ENCODE data around the gene CLMN. TPM values are rescaled to one million over a fixed set of nuclear protein-coding genes. Genes with fewer than 3 reads are reported as not detected.
"Not testable (repeated sequence)": the region's sequence is repeated elsewhere in the genome, so short reads cannot be mapped to it uniquely, and the experiment has no call there.

Gene CLMN
- total RNA-seq, 1 experiment from 2014 or later = 1.2 TPM

- no peak for DNase-seq
- H3K4me3 ChIP-seq = no peak overlapping the region
- no peaks in the 10 kb centered on the region for H3K27me3 ChIP-seq
- no peaks in the 10 kb centered on the region for H3K9me3 ChIP-seq
- H3K36me3 ChIP-seq = no peaks in the 10 kb centered on the region
Measured at GRCh38 chr14:95182379-95182778, 137.3 kb downstream of the CLMN start.

- Histone ChIP-seq H3K9me3 (no peaks in the 10 kb centered on the region), H3K27me3 (no peaks in the 10 kb centered on the region), H3K4me3 (no peak overlapping the region), H3K36me3 (no peaks in the 10 kb centered on the region)
- DNase-seq = no peak
Measured at GRCh38 chr14:95180966-95181741, 138.6 kb downstream of the CLMN start.

- H3K36me3 ChIP-seq, DNase-seq, H3K9me3 ChIP-seq, H3K4me3 ChIP-seq, H3K27me3 ChIP-seq: not testable (repeated sequence)
Measured at GRCh38 chr14:95175670-95176069, 144.0 kb downstream of the CLMN start.

GRCh38 chr14:95174184-95174792, 145.4 kb downstream of the CLMN start:
- DNase-seq = no peak
- no peaks in the 10 kb centered on the region for H3K36me3 ChIP-seq

GRCh38 chr14:95173518-95173917, 146.2 kb downstream of the CLMN start:
- no peak for DNase-seq
- Histone ChIP-seq H3K27me3 (no peaks in the 10 kb centered on the region), H3K4me3 (no peak overlapping the region), H3K9me3 (no peaks in the 10 kb centered on the region), H3K36me3 (no peaks in the 10 kb centered on the region)

More at GRCh38 chr14:95174184-95174792, 145.4 kb downstream of the CLMN start:
- Histone ChIP-seq H3K27me3 (no peaks in the 10 kb centered on the region), H3K4me3 (no peak overlapping the region), H3K9me3 (no peaks in the 10 kb centered on the region)

GRCh38 chr14:95167177-95167576, 152.5 kb downstream of the CLMN start:
- H3K9me3 ChIP-seq = no peaks in the 10 kb centered on the region
- H3K27me3 ChIP-seq = no peaks in the 10 kb centered on the region
- no peak for DNase-seq
- H3K36me3 ChIP-seq = no peaks in the 10 kb centered on the region
- no peak overlapping the region for H3K4me3 ChIP-seq

GRCh38 chr14:95165517-95165916, 154.2 kb downstream of the CLMN start:
- H3K36me3 ChIP-seq = no peaks in the 10 kb centered on the region
- no peak for DNase-seq
- no peaks in the 10 kb centered on the region for H3K27me3 ChIP-seq
- no peaks in the 10 kb centered on the region for H3K9me3 ChIP-seq
- no peak overlapping the region for H3K4me3 ChIP-seq

GRCh38 chr14:95164506-95164905, 155.2 kb downstream of the CLMN start:
- Histone ChIP-seq H3K36me3 (no peaks in the 10 kb centered on the region), H3K4me3 (no peak overlapping the region), H3K27me3 (no peaks in the 10 kb centered on the region), H3K9me3 (no peaks in the 10 kb centered on the region)
- DNase-seq = no peak

GRCh38 chr14:95163666-95164065, 156.0 kb downstream of the CLMN start:
- H3K4me3 ChIP-seq = no peak overlapping the region
- H3K36me3 ChIP-seq = no peaks in the 10 kb centered on the region
- H3K27me3 ChIP-seq = no peaks in the 10 kb centered on the region
- H3K9me3 ChIP-seq = no peaks in the 10 kb centered on the region
- DNase-seq = no peak

GRCh38 chr14:95163132-95163531, 156.6 kb downstream of the CLMN start:
- H3K4me3 ChIP-seq = no peak overlapping the region
- H3K36me3 ChIP-seq = no peaks in the 10 kb centered on the region
- H3K9me3 ChIP-seq = no peaks in the 10 kb centered on the region
- no peak for DNase-seq
- no peaks in the 10 kb centered on the region for H3K27me3 ChIP-seq

GRCh38 chr14:95162641-95163040, 157.1 kb downstream of the CLMN start:
- H3K27me3 ChIP-seq = no peaks in the 10 kb centered on the region
- no peaks in the 10 kb centered on the region for H3K36me3 ChIP-seq
- DNase-seq = no peak
- H3K4me3 ChIP-seq = no peak overlapping the region
- H3K9me3 ChIP-seq = no peaks in the 10 kb centered on the region

- Histone ChIP-seq H3K36me3 (no peaks in the 10 kb centered on the region), H3K27me3 (no peaks in the 10 kb centered on the region), H3K4me3 (peak within 1 kb of the TSS; percentile 64), H3K9me3 (no peaks in the 10 kb centered on the region)
- DNase-seq = peak; percentile 90
Measured at GRCh38 chr14:95157327-95158189, 162.2 kb downstream of the CLMN start, which contains the start of gene DICER1. TSS of gene DICER1 (minus strand) at chr14:95157529. CDS start at chr14:95133458, 24,071 bp downstream.

- Histone ChIP-seq H3K9me3 (no peaks in the 10 kb centered on the region), H3K4me3 (peak overlapping the region; percentile 64), H3K36me3 (no peaks in the 10 kb centered on the region), H3K27me3 (no peaks in the 10 kb centered on the region)
- no peak for DNase-seq
Measured at GRCh38 chr14:95157048-95157326, 162.7 kb downstream of the CLMN start.

GRCh38 chr14:95156161-95157047, 163.3 kb downstream of the CLMN start:
- H3K27me3 ChIP-seq = no peaks in the 10 kb centered on the region
- peak; percentile 40 for DNase-seq

GRCh38 chr14:95155045-95155444, 164.7 kb downstream of the CLMN start:
- H3K27me3 ChIP-seq = no peaks in the 10 kb centered on the region

More at GRCh38 chr14:95156161-95157047, 163.3 kb downstream of the CLMN start:
- Histone ChIP-seq H3K9me3 (no peaks in the 10 kb centered on the region), H3K4me3 (peak overlapping the region; percentile 64), H3K36me3 (no peaks in the 10 kb centered on the region)

GRCh38 chr14:95153866-95154265, 165.8 kb downstream of the CLMN start:
- no peaks in the 10 kb centered on the region for H3K27me3 ChIP-seq
- H3K36me3 ChIP-seq = no peaks in the 10 kb centered on the region
- no peak overlapping the region for H3K4me3 ChIP-seq
- no peak for DNase-seq
- no peaks in the 10 kb centered on the region for H3K9me3 ChIP-seq

More at GRCh38 chr14:95155045-95155444, 164.7 kb downstream of the CLMN start:
- Histone ChIP-seq H3K9me3 (no peaks in the 10 kb centered on the region), H3K36me3 (no peaks in the 10 kb centered on the region), H3K4me3 (peak overlapping the region; percentile 64)
- DNase-seq = no peak
